OCI-LY3 (cell line): ENCODE results near the gene EIF4EBP3.

Source experiments
- H2AFZ ChIP-seq: fragments of 200-600, 300-600 bp; shearing (Covaris generic); 2 replicates; pipeline ENCODE4 v1.6.0; 2014; ENCODE audit warnings: antibody characterized with exemption, low read depth, low read length
- H3K27ac ChIP-seq: fragments of 200-600, 300-600 bp; sonication (generic); 2 replicates; pipeline ENCODE4 v1.5.1; 2014; ENCODE audit warnings: mild to moderate bottlenecking, low read length, moderate library complexity, mixed read lengths
- H3K27me3 ChIP-seq: fragments of 200-600, 300-600 bp; sonication (generic); 2 replicates; pipeline ENCODE4 v1.6.1; 2014; ENCODE audit warnings: low read depth, low read length, mixed read lengths
- H3K36me3 ChIP-seq: fragments of 200-600, 300-600 bp; sonication (generic); replicated peaks from 2 replicates; pipeline ENCODE3; 2014; ENCODE audit warnings: low read depth, low read length, mixed read lengths
- H3K4me1 ChIP-seq: fragments of 300-600, 200-600 bp; sonication (generic); 2 replicates; pipeline ENCODE4 v1.6.1; 2014; ENCODE audit warnings: low read length, mixed read lengths
- H3K4me2 ChIP-seq: fragments of 200-600, 300-600 bp; sonication (generic); 2 replicates; pipeline ENCODE4 v1.6.1; 2014; ENCODE audit warnings: low read length, mixed read lengths
- H3K4me3 ChIP-seq: fragments of 300-600, 200-600 bp; sonication (generic); 2 replicates; pipeline ENCODE4 v1.5.1; 2014; ENCODE audit warnings: antibody characterized with exemption, mild to moderate bottlenecking, low read length, moderate library complexity
- H3K79me2 ChIP-seq: fragments of 300-600, 200-600 bp; shearing (Covaris generic); 2 replicates; pipeline ENCODE4 v1.6.1; 2014; ENCODE audit warnings: mild to moderate bottlenecking, low read length, mixed read lengths
- H3K9ac ChIP-seq: fragments of 300-600, 200-600 bp; shearing (Covaris generic); 2 replicates; pipeline ENCODE4 v1.6.0; 2014; ENCODE audit warnings: mild to moderate bottlenecking, low read length, moderate library complexity
- H3K9me3 ChIP-seq: fragments of 200-600, 300-600 bp; shearing (Covaris generic); 2 replicates; pipeline ENCODE4 v1.6.1; 2014; ENCODE audit warnings: low read length, mixed read lengths; ENCODE audit not compliant: insufficient read depth
- H4K20me1 ChIP-seq: fragments of 200-600, 300-600 bp; sonication (generic); 2 replicates; pipeline ENCODE4 v1.6.1; 2016; ENCODE audit warnings: low read length, mixed read lengths; ENCODE audit not compliant: insufficient read depth
- EZH2phosphoT487 ChIP-seq: fragments of 200-600 bp; shearing (Covaris generic); IDR thresholded peaks from 2 replicates; pipeline ENCODE4 v1.6.1; 2018; ENCODE audit warnings: antibody characterized with exemption, mixed run types, low read depth
- TF ChIP-seq, protein P1 (sequence below): fragments of 200-600, 300-600 bp; sonication (generic); IDR thresholded peaks from 2 replicates; pipeline ENCODE4 v1.5.1; 2014; ENCODE audit warnings: antibody characterized with exemption, low read length, low read depth

EIF4EBP3 gene

DNA sequence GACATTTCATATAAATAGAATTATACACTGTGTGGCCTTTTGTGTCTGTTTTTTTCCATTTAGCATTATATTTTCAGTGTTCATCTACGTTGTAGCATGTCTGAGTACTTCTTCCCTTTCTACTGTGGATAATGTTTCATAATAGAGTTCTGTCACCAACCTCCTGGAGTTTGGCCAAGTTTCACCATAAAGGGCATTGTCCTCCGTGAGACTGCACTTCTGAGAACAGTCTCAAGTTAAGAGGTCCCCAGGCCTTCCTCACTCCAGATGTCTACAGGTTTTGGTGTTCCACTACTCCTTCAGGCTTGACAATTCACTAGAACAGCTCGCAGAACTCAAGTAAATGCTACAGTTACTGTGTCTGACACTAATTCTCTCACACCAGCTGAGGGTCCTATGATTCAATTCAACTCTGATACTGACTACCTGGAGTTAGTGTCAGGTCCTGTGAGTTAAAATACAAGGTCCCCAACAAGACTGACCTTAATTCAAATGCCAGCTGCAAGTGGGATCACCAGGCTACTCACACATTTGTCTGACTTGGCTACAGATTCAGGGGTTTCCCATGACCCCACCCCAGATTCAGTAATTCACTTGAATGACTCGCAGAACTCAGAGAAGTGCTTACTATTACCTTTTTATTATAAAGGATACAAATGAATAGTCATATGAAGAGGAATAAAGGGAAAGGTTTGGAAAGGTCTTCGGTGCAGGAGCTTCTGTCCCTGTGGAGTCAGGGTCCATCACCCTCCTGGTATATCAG, 48.3 kb downstream of the EIF4EBP3 start:
- Histone ChIP-seq H3K36me3 (no peaks in the 10 kb centered on the region), H3K27ac (no peak overlapping the region), H3K4me3 (no peak overlapping the region), H3K27me3 (no peaks in the 10 kb centered on the region), H3K9me3 (no peaks in the 10 kb centered on the region), H3K79me2 (no peaks in the 10 kb centered on the region), H3K9ac (no peak overlapping the region), H4K20me1 (no peaks in the 10 kb centered on the region), H3K4me1 (no peaks in the 10 kb centered on the region), H3K4me2 (no peak overlapping the region), H2AFZ (no peak overlapping the region)
- TF ChIP-seq, protein P1, sequence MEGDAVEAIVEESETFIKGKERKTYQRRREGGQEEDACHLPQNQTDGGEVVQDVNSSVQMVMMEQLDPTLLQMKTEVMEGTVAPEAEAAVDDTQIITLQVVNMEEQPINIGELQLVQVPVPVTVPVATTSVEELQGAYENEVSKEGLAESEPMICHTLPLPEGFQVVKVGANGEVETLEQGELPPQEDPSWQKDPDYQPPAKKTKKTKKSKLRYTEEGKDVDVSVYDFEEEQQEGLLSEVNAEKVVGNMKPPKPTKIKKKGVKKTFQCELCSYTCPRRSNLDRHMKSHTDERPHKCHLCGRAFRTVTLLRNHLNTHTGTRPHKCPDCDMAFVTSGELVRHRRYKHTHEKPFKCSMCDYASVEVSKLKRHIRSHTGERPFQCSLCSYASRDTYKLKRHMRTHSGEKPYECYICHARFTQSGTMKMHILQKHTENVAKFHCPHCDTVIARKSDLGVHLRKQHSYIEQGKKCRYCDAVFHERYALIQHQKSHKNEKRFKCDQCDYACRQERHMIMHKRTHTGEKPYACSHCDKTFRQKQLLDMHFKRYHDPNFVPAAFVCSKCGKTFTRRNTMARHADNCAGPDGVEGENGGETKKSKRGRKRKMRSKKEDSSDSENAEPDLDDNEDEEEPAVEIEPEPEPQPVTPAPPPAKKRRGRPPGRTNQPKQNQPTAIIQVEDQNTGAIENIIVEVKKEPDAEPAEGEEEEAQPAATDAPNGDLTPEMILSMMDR: no peak
- TF ChIP-seq EZH2phosphoT487: no peak

DNA sequence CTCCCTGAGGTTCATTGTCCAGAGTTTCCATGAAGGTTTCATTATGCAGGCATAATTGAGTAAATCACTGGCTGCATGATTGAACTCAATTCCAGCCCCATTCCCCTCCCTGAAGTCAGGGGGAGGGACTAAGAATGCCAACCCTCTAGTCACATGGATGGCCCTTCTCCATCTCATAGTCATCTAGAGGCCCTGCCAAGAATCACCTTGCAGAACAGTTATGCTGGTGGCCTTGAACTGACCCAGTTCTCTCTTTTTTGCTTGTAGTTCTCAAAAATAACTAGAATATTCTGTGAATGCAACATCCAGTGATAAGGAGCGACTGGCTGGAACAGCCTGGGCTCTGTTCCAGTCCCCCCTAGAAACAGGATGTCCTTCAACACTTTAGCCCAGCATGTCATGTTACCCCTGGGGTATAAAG, 48.9 kb downstream of the EIF4EBP3 start:
- Histone ChIP-seq H3K27me3 (no peaks in the 10 kb centered on the region), H3K4me1 (no peaks in the 10 kb centered on the region), H3K9ac (no peak overlapping the region), H3K4me2 (no peak overlapping the region), H3K4me3 (no peak overlapping the region), H3K36me3 (no peaks in the 10 kb centered on the region), H3K27ac (no peak overlapping the region), H3K79me2 (no peaks in the 10 kb centered on the region), H4K20me1 (no peaks in the 10 kb centered on the region), H3K9me3 (no peaks in the 10 kb centered on the region), H2AFZ (no peak overlapping the region)
- TF ChIP-seq, protein P1: no peak
- no peak for TF ChIP-seq EZH2phosphoT487

DNA sequence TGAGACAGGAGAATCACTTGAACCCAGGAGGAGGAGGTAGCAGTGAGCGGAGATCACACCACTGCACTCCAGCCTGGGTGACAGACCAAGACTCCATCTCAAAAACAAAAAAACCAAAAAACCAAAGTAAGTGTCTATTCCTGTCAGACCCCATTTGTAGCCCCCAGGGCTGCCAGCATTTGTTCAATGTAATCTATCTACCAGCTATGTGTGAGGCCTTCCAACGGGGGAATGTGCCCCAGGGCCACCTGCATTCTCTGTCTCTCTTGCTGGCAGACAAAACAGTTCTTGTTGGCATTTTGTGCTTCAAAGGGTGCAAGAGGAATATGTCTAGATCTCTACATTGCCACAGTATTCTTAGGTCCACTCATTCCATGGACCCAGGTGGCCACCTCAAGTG, 51.4 kb downstream of the EIF4EBP3 start:
- H3K27me3 ChIP-seq: no peaks in the 10 kb centered on the region
- H3K9ac ChIP-seq: no peak overlapping the region
- H3K9me3 ChIP-seq: no peaks in the 10 kb centered on the region
- no peak overlapping the region for H3K4me3 ChIP-seq
- H3K4me1 ChIP-seq: no peaks in the 10 kb centered on the region
- no peak overlapping the region for H3K27ac ChIP-seq
- TF ChIP-seq, protein P1: no peak
- no peak for TF ChIP-seq EZH2phosphoT487
- no peak overlapping the region for H2AFZ ChIP-seq
- H3K36me3 ChIP-seq: no peaks in the 10 kb centered on the region
- no peak overlapping the region for H3K4me2 ChIP-seq
- H3K79me2 ChIP-seq: no peaks in the 10 kb centered on the region
- no peaks in the 10 kb centered on the region for H4K20me1 ChIP-seq
